Fibroblast of skin of scalp (primary cell): ENCODE results near the gene DGKQ.
"Not testable (repeated sequence)": the region's sequence is repeated elsewhere in the genome, so short reads cannot be mapped to it uniquely, and the experiment has no call there.

Experiments
- DNase-seq: peaks from one replicate; pipeline ENCODE4 v3.0.0-alpha.2; 2013

Gene DGKQ

GRCh38 chr4:948101-948935, 25.1 kb downstream of the DGKQ start:
- DNase-seq = no peak

- no peak for DNase-seq
These were observed 25.8 kb downstream of the DGKQ start for GRCh38 chr4:947491-947971.

- no peak for DNase-seq
These were observed 26.6 kb downstream of the DGKQ start for GRCh38 chr4:946517-947471.

DNA sequence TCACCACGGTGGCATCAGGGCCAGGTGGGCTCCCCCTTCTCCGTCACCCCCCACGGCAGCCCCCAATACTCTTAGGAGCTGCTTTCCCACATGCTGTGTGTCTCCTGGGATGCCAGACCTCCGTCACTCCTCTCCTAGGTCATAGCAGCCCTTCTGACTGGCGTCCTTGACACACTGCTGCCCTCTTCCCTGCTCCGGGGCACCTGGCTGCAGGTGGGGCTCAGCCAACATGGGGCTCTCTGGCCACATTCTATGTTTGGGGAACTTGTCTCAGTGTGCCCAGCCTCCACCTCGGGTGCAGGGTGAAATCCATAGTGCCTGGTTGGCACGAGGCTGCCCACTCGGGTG, 27.3 kb downstream of the DGKQ start:
- DNase-seq = no peak

DNA sequence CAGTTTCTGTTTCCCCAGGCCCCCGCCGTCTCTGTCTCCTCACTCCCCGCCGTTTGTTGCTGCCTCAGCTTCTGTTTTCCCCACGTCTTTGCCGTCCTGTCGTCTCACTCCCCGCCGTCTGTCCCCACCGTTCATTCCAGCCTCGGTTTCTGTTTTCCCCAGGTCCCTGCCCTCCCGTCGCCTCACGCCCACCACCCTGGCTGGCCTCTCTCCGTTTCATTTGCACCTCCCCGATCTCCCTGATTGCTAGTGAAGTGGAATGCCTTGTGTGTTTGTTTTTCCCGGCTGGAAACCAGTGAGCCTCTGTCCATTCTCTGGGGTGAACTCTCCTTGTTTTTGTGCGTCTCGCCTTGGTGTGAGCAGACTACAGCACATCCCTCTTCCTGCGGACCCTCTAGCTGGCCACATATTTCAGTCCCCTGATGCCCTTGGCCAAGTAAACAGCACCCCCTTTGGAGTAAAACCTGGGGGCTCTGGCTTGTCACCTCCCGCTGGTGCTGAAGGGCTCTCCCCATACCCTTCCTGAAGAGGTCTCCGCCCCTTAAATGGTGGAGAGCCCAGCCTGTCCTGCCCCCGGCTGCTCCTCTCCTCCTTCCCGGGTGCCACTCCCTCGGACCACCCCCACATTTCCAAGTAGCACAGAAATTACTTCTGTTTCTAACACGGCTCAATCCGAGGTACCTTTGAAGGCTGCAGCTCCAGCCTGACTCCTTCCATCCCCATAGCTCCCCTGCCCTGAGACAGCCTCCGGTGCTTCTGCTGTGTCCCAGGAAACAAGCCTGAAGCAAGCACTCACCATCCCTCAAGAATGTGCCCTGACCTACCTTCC, 27.9 kb downstream of the DGKQ start:
- DNase-seq = no peak

DNA sequence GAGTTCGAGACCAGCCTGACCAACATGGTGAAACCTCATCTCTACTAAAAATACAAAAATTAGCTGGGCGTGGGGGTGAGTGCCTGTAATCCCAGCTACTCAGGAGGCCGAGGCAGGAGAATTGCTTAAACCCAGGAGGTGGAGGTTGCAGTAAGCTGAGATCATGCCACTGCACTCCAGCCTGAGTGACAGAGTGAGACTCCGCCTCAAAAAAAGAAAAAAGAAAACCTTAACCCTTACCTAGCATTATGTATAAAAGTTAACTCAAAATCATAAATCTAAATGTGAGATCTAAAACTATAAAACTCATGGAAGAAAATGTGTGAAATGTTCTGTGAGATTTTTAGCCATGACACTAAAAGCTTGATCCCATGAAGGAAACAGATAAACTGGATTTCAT, 33.9 kb downstream of the DGKQ start:
- not testable (repeated sequence) for DNase-seq

GRCh38 chr4:932713-933070, 40.7 kb downstream of the DGKQ start:
- no peak for DNase-seq

DNA sequence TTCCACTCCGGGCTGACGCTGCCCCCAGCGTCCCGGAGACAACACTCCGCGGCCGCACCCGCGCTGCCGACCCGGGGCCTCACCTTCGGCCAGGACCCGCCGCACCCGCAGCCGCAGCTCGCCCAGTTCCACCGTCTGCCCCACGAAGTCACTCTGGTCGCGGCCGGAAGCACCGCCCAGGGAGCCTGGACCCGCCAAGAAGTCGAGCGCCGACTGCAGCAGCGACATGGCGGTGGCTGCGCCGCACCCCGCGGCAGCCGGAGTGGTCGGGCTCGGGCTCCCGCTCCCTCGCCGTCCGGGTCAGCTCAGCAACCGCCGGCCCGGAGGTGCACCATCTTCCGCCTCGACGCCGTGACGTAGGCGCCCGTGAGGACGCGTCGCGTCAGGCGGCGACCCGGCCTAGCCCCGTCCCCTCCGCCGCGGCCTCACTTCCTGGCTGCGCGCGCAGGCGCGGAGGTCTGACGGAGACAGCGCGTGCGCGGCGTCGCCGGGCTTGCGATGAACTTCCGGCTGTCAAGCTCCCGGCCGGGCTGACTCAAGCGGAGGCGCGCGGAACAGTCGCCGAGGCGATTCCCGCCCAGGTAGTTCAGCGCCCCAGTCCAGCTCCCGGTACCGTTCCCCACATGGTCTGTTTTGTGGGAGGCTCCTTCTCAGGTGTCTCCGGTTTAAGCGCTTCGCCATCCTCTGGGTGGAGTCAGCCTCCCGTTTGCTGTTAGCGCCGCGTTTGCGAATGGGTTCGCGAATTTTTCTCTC, 41.2 kb downstream of the DGKQ start, which contains the start of the genes GAK and TMEM175:
Gene GAK, minus strand, starts transcription at position 357 of the 753 bp plus-strand sequence. Its CDS starts 129 bp downstream, at position 228.
Gene TMEM175, plus strand, starts transcription at position 501 of the 753 bp plus-strand sequence. CDS start 15,280 bp downstream, outside the sequence.
- peak; percentile 95 for DNase-seq

DNA sequence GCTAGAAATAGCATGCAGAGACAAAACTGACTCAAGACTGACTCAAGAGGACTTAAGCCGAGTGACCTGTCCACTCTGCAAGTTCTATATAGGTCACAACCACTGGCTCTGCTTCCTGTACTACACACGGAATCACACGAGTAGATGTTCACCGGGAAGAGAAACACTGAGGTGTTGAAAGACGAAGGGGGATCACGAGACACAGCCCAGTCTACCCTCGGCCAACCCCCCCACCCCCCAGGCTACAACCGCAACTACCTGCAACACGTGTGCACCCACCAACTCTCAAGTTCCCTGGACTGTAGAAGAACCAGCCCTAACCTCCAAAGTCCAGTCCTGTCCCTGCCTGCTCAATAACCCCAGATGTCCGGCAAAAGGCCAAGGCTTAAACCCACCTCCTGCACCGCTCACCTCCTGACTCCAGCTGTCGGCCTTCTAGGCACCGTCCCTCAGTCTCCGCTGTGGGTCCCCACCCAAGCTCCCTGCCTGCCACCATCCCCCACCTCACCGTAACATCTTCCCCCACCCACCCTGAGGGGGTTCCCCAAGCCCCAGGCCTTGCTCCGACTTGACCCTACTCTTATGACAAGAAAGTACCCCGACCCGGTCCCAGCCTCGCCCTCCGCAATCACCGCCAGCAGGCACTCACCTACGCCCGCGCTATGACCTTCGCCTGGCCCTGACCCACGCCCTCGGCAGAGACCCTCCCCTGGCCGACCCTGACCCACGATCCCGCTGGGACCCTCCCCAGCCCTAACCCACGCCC, 42.0 kb downstream of the DGKQ start:
- DNase-seq = peak; percentile 4

- no peak for DNase-seq
These were observed 42.6 kb downstream of the DGKQ start for GRCh38 chr4:930827-931193.

DNA sequence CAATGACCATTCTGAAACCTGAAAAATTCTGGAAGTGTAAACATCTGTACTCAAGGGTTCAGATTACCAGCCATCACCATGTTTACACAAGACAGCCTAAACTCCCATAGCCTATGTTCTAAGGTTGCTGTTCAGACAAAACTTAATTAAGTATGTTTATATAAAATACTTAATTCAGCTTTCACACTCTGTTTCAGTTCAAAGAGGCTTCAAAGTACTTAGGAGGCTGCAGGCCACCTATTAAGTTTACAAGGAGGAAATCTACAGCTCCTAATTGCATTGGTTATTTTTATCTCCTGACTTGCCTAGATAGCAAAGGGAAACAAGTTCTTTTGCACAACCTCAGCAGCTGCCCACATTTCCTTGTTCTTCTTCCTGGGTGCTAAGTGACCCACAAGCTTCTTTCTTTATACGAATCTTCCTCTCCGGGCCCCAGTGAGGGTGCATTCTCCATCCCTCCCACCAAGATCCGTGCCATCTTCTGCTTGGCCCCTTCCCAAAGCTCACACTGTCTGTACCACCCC, 43.3 kb downstream of the DGKQ start:
- DNase-seq = no peak

- no peak for DNase-seq
These were observed 44.1 kb downstream of the DGKQ start for GRCh38 chr4:929096-929765.

GRCh38 chr4:927566-927965, 45.8 kb downstream of the DGKQ start:
- DNase-seq = not testable (repeated sequence)

GRCh38 chr4:926538-926937, 46.8 kb downstream of the DGKQ start:
- DNase-seq = no peak

GRCh38 chr4:925771-926500, 47.4 kb downstream of the DGKQ start:
- no peak for DNase-seq

DNA sequence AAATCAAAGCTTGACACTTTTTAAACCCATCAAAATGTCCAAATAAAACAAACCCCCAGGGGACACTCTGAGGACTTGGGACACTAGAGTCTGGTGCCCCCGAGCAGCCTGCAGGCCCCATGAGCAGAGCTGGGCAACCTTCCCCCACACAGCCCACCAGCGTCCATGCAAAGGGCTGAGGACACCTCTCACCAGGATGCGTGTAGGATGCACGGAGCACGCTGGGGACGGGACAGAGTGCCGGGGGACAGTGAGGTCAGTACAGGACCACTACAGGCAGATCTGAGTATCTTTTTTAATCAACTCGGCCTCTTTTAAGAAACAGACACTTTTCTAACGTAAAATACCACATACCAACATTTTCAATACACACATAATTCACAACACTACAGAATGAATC, 48.2 kb downstream of the DGKQ start:
- no peak for DNase-seq

- DNase-seq = peak; percentile 36
These were observed 49.0 kb downstream of the DGKQ start for GRCh38 chr4:924107-925096.

DNA sequence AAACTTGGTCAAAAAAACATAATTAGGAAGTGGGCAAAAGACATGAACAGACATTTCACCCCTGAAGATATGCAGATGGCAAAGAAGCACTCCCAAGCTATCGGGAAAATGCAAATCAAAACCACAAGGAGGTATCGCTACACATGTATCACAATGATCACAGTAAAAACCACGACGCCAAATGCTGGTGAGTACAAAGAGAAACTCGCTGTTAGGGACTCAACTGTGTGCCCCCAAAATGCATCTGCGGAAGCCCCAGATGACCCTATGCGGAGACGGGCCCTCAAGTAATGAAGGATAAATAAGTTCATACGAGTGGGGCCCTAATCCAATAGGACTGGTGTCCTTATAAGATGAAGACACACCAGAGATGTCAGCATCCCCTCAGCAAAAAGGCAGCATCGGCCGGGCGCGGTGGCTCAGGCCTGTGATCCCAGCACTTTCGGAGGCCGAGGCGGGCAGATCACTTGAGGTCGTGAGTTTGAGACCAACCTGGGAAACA, 51.5 kb downstream of the DGKQ start:
- DNase-seq = no peak
